Esophagus squamous epithelium (tissue), 5 donors: ENCODE measurements around the gene P2RY12. TPM values are rescaled to one million over a fixed set of nuclear protein-coding genes. Genes with fewer than 3 reads are reported as not detected.

Experiments used
- DNase-seq: peaks from one replicate; lab custom pipeline; 2025; lab: John Stamatoyannopoulos, UW
- H3K27ac ChIP-seq, 4 donors: fragments of 200-600 bp; sonication (generic); one replicate each; pipeline ENCODE4 v1.5.1; 2016 to 2019; ENCODE audit warnings: mild to moderate bottlenecking in 1 of 4
- H3K27me3 ChIP-seq, 4 donors: fragments of 200-600 bp; sonication (generic); 1 replicate in 3 of 4; 2 replicates in 1 of 4; pipeline versions ENCODE4 v1.5.1 to v1.6.0; 2017 to 2021; ENCODE audit warnings: antibody characterized with exemption in 1 of 4
- H3K36me3 ChIP-seq, 3 donors: fragments of 200-600 bp; sonication (generic); one replicate each; pipeline ENCODE4 v1.5.1; 2016 to 2019
- H3K4me1 ChIP-seq, 3 donors: fragments of 200-600 bp; sonication (generic); one replicate each; pipeline ENCODE4 v1.5.1; 2017 to 2019
- H3K4me3 ChIP-seq, 4 donors: fragments of 200-600 bp; sonication (generic); 1 replicate in 3 of 4; 2 replicates in 1 of 4; pipeline ENCODE4 v1.5.1; 2016 to 2019; ENCODE audit warnings: mild to moderate bottlenecking in 2 of 4, moderate library complexity in 1 of 4
- H3K9me3 ChIP-seq, 3 donors: fragments of 200-600 bp; sonication (generic); one replicate each; pipeline ENCODE4 v1.5.1; 2016 to 2019
- POLR2A ChIP-seq, 4 donors: fragments of 450-650 bp; IDR thresholded peaks; one replicate each; pipeline ENCODE4 v1.6.1; 2017; ENCODE audit warnings: antibody characterized with exemption in 4 of 4, mild to moderate bottlenecking in 4 of 4, moderate library complexity in 3 of 4
- WGBS, 2 donors: methylation state at CpG; one replicate each; pipeline ENCODE4 v1.1.5; 2018; 5-methylcytosine and 5-hydroxymethylcytosine counted together
- intact Hi-C: fragments of 100-400 bp; cut with DNase I; formaldehyde crosslinking; loops from one replicate; pipeline ENCODE4 v1.15.0; 2022
- total RNA-seq, 4 donors: library from RNA; depleted of rRNA; stranded (reverse); fragments of >200 nt; gene quantifications; one replicate each; pipeline ENCODE4 v1.1.0, GENCODE V29; 2016
- TF ChIP-seq, protein P1 (sequence below), 6 experiments: fragments of 450-650 bp in 4 of 6; fragments of 200-600 bp in 2 of 6; sonication (generic) in 2 of 6; IDR thresholded peaks; one replicate each; pipeline ENCODE4 v1.5.1; 2016 to 2019; ENCODE audit warnings: antibody characterized with exemption in 6 of 6, mild to moderate bottlenecking in 4 of 6, moderate library complexity in 4 of 6
- donor health status: DM: yes; HTN: yes; CAD: no.

P2RY12 gene
- total RNA-seq, 4 donors from 2014 or later = 1.9 to 3.1 TPM; not detected in 2

DNA sequence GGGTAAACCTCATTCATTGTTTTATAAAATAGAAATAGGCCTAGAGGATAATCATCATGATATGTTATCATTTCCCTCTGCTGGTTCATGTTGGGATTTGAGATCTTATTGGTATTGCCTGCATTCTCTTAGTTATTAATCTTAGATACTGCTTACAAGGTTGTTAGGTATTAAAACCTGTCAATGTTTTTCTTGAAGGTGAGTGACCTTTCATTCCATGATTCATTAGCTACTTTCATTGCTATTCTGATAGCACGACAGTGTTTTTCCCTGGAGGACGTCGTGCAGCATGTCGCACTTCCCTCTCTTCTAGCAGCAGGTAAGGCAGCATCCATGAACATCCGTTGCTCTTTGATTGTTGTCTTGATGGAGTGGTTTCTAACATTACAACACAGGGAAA, 17.1 kb downstream of the P2RY12 start:
- no peak for TF ChIP-seq POLR2A (IDR thresholded peaks at IDR 0.05)
- TF ChIP-seq, protein P1, sequence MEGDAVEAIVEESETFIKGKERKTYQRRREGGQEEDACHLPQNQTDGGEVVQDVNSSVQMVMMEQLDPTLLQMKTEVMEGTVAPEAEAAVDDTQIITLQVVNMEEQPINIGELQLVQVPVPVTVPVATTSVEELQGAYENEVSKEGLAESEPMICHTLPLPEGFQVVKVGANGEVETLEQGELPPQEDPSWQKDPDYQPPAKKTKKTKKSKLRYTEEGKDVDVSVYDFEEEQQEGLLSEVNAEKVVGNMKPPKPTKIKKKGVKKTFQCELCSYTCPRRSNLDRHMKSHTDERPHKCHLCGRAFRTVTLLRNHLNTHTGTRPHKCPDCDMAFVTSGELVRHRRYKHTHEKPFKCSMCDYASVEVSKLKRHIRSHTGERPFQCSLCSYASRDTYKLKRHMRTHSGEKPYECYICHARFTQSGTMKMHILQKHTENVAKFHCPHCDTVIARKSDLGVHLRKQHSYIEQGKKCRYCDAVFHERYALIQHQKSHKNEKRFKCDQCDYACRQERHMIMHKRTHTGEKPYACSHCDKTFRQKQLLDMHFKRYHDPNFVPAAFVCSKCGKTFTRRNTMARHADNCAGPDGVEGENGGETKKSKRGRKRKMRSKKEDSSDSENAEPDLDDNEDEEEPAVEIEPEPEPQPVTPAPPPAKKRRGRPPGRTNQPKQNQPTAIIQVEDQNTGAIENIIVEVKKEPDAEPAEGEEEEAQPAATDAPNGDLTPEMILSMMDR (IDR thresholded peaks at IDR 0.05) = no peak
- Histone ChIP-seq H3K27ac (no peak overlapping the region), H3K27me3 (no peaks in the 10 kb centered on the region), H3K4me3 (no peak overlapping the region), H3K9me3 (no peaks in the 10 kb centered on the region), H3K4me1 (no peaks in the 10 kb centered on the region), H3K36me3 (no peaks in the 10 kb centered on the region)
- intact Hi-C loops = no loop called here
- 77 to 78% methylated on average over 5 of the region's 5 CpGs for WGBS, 2 donors
- no peak for DNase-seq

DNA sequence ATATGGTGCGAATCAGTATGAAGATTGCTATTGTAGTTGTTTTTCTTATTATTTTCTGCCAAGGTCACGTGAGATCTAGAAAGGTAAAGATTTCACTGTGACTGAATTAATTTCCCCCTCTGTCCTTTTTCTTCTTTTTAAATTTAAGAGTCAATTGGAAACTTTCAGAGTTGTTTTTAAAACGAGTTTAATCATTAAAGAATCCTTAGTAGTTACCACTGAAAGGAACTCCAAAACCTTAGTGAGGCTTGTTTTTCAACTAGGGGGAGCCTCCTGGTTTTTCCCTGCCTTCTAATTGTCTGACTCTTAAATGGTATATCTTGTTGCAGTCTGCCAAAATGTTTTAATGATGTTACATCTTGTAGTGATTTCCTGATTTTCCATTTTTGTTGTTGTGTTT, 17.6 kb downstream of the P2RY12 start:
- H3K4me1 ChIP-seq = no peaks in the 10 kb centered on the region
- H3K9me3 ChIP-seq = no peaks in the 10 kb centered on the region
- no peak overlapping the region for H3K27ac ChIP-seq
- DNase-seq = no peak
- no peaks in the 10 kb centered on the region for H3K27me3 ChIP-seq
- 74 to 84% methylated on average over 3 of the region's 3 CpGs for WGBS, 2 donors
- TF ChIP-seq, protein P1 (IDR thresholded peaks at IDR 0.05) = no peak
- TF ChIP-seq POLR2A (IDR thresholded peaks at IDR 0.05) = no peak
- H3K36me3 ChIP-seq = no peaks in the 10 kb centered on the region
- intact Hi-C loops = no loop called here
- H3K4me3 ChIP-seq = no peak overlapping the region

DNA sequence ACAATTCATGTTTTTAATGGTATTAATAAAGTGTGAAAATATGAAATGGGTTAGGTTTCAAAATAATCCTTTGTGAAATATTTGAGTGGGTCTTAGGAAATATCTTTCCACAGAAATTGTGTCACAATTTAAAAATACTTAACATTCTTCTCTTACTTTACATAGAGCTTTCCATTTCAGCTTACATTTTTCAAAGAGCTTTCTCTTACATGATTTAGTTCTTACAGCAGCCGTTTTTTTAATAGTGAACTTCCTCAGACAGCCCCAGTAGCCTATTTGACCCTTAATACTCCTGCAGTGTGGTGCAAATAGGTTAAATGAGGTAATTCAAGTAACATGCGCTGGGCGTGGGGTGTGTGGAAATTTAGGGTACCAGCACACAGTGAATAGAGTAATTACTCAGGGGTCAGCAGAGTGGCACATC, 21.8 kb downstream of the P2RY12 start:
- Histone ChIP-seq H3K27me3 (no peaks in the 10 kb centered on the region), H3K4me1 (no peaks in the 10 kb centered on the region), H3K27ac (no peak overlapping the region), H3K4me3 (no peak overlapping the region), H3K36me3 (no peaks in the 10 kb centered on the region), H3K9me3 (no peaks in the 10 kb centered on the region)
- 81 to 86% methylated on average over 3 of the region's 3 CpGs for WGBS, 2 donors
- intact Hi-C loops = no loop called here
- TF ChIP-seq, protein P1 (IDR thresholded peaks at IDR 0.05) = no peak
- TF ChIP-seq POLR2A (IDR thresholded peaks at IDR 0.05) = no peak
- DNase-seq = no peak

DNA sequence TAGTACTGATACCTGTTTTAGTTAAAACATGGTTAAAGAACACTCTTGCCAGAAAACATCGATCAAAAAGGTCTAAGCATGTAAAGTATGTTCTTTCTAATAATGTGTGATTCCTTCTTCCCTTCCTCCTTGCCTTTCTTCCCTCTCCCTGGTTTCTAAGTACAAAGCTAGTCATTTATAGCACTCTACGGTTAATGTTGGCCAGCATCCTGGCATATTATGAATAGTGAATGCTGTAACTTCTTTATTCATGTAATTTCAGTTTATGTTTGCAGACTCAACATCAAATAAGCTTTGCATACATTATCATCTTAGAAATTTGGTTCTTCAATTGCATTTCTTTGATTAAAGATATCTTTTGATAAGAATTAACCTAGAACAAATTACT, 27.1 kb downstream of the P2RY12 start:
- no peaks in the 10 kb centered on the region for H3K9me3 ChIP-seq
- DNase-seq = no peak
- H3K4me3 ChIP-seq = no peak overlapping the region
- WGBS, 2 donors = 65 to 78% methylated on average over 2 of the region's 2 CpGs
- TF ChIP-seq, protein P1 (IDR thresholded peaks at IDR 0.05) = no peak
- no peak for TF ChIP-seq POLR2A (IDR thresholded peaks at IDR 0.05)
- H3K4me1 ChIP-seq = no peaks in the 10 kb centered on the region
- no peaks in the 10 kb centered on the region for H3K36me3 ChIP-seq
- H3K27ac ChIP-seq = no peak overlapping the region
- intact Hi-C loops = no loop called here
- no peaks in the 10 kb centered on the region for H3K27me3 ChIP-seq

DNA sequence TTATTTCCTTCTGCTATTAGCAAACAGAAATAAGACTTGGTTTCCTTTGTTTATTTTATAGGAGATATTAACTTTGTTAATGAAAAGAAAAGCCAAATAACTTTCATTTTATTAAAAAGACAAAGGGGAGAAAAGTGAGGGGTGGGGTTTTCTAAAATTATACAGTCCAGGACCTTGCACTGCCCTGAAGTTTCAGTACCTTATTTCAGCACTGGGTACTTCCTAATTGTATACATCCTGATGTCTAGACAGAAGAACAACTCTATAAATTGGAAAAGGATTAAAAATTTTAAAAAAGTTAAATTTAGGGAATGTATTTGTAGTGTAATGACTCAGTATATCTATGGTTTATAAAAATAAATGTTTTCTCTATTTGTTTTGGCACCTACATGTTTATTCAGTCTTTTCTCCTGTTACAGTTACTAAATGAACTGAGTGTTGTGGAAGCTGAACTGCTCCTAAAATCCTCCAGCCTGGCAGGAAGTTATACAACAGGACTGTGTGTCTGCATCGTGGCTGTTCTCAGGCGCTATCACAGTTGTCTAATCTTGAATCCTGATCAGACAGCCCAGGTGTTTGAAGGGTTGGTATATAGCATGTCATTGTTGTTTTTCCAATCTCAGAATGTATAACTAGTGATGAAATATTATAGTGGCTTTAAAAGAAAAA, 27.6 kb downstream of the P2RY12 start:
- no peaks in the 10 kb centered on the region for H3K27me3 ChIP-seq
- H3K36me3 ChIP-seq = no peaks in the 10 kb centered on the region
- intact Hi-C loops = no loop called here
- no peak overlapping the region for H3K27ac ChIP-seq
- no peak for TF ChIP-seq POLR2A (IDR thresholded peaks at IDR 0.05)
- TF ChIP-seq, protein P1 (IDR thresholded peaks at IDR 0.05) = no peak
- no peak for DNase-seq
- H3K4me1 ChIP-seq = no peaks in the 10 kb centered on the region
- no peak overlapping the region for H3K4me3 ChIP-seq
- WGBS, 2 donors = 34 to 47% methylated on average over 2 of the region's 2 CpGs
- H3K9me3 ChIP-seq = no peaks in the 10 kb centered on the region
